Fibroblast of lung (primary cell): Measurements from ENCODE around the gene RNU11.

ENCODE experiments used
- CTCF ChIP-seq, 2 donors: IDR thresholded peaks in 1 of 2; conservative IDR thresholded peaks in 1 of 2; 1 replicate in 1 of 2; 2 replicates in 1 of 2; pipeline ENCODE4 v1.5.1; 2011 to 2012; ENCODE audit warnings: low read length in 2 of 2, control low read depth in 1 of 2, inconsistent platforms in 1 of 2, low read depth in 1 of 2, mild to moderate bottlenecking in 1 of 2
- EZH2 ChIP-seq: IDR thresholded peaks from 2 replicates; pipeline ENCODE4 v1.5.1; 2012; ENCODE audit warnings: low read length, control low read depth, mild to moderate bottlenecking; ENCODE audit errors: missing control alignments

- TF ChIP-seq CTCF (conservative IDR thresholded peaks at IDR 0.05 in 1 of 2, IDR thresholded peaks at IDR 0.05 in 1 of 2; ENCODE audit: low read depth in 1 of 2, low read length in 2 of 2): peak in 1 of 2 donors; percentile 39
- TF ChIP-seq EZH2: no peak
Observed at GRCh38 chr1:28640766-28641165, 7.6 kb upstream of the RNU11 start.
